ENCODE measurements around the gene PPCS.
A peak's percentile ranks its signal among the peaks of the same experiment; 100 is the strongest.
"Not testable (repeated sequence)": the region's sequence is repeated elsewhere in the genome, so short reads cannot be mapped to it uniquely, and the experiment has no call there.

The PPCS gene

DNA sequence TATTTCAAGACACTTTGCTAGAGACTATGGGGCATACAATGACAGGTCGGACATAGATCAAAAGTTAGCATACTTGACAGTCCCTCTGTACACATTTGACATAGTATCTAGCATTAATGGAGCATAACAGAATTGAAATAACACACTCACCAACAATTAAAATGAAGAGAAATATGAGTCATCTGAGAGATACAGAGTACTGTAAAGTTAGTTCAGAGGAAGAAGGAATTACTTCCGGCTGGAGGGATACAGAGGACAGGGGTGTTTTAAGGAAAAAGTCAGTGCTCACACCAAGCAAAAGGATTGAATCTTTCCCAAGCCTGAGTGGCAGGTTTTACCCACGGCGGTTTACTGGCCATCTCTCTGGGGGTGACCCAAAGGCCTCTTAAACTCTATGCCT, 3.0 kb upstream of the PPCS start:
- no peak for DNase-seq (ENCODE audit: low read depth in 2 of 2)

DNA sequence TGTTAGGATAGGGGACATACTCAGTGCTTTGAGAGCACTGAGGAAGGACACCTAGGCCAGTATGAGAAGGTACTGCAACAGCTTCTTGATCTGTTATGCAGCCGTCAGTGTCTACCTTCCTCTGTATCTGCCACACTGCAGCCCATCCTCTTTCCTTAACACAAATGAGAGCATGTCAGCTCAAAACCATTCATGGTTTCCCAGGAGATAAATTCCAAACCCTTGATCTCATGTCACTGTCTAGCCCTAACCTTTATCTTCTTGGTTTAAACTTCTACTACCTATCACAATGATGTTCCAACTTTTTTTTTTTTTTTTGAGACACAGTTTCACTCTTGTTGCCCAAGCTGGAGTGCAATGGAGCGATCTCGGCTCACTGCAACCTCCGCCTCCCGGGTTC, 1.9 kb upstream of the PPCS start:
- DNase-seq (ENCODE audit: low read depth in 2 of 2): no peak

DNA sequence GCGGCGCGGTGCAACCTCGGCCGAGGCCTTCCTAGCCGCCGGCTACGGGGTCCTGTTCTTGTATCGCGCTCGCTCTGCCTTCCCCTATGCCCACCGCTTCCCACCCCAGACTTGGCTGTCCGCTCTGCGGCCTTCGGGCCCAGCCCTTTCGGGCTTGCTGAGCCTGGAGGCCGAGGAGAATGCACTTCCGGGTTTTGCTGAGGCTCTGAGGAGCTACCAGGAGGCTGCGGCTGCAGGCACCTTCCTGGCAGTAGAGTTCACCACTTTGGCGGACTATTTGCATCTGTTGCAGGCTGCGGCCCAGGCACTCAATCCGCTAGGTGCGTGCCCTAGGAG, 379 bp downstream of the PPCS start:
- DNase-seq (ENCODE audit: low read depth in 2 of 2): peak in 1 of 2 donors; percentile 38

DNA sequence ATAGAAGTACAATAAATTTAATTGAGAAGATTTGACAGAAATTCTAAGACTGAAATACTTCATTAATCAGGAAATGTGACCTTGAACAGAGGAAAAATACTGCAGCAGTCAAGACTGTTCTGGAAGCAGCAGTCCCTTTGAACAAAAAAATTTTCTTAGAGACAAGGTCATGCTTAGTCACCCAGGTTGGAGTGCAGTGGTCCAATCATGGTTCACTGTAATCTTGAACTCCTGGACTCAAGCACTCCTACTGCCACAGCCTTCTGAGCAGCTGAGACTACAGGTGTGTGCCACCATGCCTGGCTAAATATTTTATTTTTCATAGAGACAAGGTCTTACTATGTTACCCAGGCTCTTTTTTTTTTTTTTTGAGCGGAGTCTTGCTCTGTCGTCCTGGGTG, 4.9 kb downstream of the PPCS start:
- no peak for DNase-seq (ENCODE audit: low read depth in 2 of 2)

DNA sequence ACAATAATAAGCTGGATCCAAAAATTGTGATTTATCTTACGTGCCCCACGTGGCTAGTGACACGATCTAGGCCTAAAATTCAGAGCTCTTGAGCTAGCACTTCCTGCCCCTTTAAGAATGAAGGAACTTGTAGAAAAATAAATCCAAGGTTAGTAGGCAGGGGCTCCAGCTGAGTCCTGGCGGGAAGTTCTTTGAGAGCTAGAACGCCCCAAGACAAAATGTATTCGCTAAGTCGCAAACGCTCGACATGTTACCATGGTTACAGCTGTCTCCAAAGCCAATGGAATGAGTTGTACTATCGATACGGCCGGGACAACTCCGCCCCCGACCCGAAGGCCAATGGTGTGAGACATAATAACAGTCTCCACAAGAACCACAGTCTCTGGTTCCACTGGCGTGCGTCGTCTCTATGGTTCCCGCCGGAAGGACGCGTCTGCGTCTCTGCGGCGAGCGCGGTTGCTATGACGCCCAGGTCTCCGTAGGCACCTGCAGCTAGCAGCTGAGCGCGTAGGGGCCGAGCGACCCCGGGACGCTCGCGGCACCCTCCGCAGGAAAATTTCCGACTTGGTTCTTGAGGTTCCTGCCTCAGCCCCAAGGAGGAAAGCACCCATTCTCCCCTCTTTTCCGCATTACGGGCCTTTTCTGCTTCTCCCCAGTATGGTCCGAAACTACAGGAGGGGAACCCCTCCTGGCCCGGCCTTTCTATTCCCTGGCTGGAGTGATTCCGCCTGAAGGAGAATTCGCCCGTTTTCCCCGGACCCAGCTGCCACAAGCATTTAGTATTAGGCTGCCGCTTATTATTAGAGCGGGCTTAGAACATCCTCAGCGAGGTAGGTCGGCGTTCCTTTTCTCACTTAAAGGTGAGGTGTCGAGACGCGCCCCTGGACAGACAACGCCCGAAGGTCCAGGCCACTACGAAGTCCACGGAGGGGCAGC, 6.8 kb downstream of the PPCS start, which contains the start of gene CCDC30:
TSS of gene CCDC30 (plus strand) at position 459 of the 936 bp plus-strand sequence. CDS start 17,266 bp downstream, outside the sequence.
- DNase-seq (ENCODE audit: low read depth in 2 of 2): peak; percentile 91

DNA sequence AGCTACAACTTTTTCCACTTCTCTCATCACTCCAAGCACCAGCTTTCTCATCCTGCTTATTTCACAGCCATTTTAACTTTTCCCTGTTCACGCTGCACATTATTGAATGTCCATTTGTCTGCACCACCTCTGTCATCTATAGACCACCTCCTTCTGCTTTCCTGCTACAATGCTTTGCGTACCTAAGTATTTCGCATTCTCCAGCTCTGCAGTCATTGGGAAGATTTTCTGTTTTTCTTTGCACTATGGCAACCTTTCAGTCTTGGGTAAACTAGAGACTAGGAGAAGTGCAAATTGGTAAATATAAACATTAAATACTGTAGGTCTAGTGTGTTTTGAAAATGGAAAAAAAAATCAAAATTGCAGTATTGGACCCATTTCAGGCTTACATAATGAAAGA, 7.6 kb downstream of the PPCS start:
- no peak for DNase-seq (ENCODE audit: low read depth in 2 of 2)

DNA sequence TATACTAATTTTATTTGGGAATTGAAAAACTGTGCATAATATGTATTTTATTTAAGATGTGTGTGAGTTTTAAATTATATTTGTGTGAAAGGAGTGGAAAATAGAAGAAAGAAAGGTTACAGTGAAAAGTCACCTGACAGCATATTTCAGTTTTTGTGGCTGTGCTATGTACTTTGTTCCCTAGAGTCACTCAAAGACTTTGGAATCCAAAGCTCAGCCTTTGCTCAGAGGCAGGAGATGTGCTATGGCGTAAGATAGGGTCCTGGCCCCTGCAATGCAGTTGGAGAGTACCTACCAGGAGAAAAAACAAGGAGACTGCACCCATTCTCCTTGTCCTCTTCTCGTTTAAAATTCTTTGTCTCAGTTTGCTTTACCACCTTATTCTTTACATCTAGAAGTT, 9.7 kb downstream of the PPCS start:
- no peak for DNase-seq (ENCODE audit: low read depth in 2 of 2)

DNA sequence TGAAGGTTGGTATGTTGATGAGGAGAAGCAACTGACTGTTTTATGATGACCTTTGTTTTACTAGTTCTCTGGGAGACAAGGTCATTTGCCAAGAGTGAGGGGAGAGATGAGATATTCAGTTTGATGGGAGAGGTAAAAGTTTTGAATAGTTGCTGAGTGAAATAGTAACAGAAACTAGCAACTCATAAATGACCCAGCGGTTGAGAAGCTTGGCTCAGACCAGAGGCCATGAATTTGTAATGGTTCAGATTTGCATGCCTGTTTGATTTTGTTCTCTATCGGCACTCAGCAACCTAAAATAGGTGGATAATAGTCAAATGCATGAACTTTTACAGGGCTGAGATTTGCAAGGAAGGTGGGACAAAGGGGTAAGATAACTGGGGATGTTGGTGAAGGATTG, 13.4 kb downstream of the PPCS start:
- no peak for DNase-seq (ENCODE audit: low read depth in 2 of 2)

DNA sequence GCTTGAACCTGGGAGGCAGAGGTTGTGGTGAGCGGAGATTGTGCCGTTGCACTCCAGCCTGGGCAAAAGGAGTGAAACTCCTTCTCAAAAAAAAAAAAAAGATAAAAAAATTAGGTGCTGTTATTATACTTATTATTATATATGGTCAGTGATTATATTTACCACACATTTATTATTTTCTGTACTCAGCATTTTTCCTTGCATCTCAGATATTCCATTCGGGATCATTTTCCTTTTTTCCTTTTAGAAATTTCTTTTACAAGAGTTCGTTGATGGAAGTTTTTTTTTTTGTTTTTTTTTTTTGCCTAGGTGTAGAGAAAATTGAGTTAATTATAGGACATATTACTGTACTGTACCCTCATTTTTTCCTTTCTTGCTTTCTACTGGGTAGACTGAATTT, 20.3 kb downstream of the PPCS start:
- DNase-seq (ENCODE audit: low read depth in 2 of 2): no peak

DNA sequence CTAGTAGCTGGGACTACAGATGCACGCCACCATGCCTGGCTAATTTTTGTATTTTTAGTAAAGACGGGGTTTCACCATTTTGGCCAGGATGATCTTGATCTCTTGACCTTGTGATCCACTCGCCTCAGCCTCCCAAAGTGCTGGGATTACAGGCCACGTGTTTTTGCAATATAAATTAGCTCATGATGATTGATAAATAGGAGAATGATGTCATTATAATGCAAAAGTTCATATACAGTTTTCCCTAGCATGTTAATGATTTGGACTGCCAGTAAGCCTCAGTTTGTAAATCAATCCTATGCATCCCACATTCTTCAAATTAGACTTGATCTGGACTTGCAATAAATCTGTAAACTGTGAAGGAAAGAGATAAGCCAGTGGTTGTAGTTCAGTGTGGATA, 21.0 kb downstream of the PPCS start:
- not testable (repeated sequence) for DNase-seq (ENCODE audit: low read depth in 2 of 2)

DNA sequence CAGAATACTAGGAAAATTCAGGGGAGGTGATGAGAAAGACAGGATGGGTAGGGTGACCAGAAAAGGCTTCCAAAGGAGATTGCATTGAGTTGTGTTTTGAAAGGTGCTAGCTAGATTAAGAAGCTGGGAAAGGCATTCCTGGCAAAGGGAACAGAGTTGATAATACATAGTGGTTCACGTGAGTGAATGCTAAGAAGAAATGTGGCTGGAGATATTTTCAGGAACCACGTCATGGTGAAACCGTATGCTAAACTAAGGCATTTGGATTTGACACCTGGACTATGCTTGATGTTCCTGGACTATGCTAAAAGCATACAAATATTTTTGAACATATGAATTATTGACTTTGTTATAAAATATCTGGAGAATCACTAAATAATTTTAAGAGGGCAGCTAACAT, 21.4 kb downstream of the PPCS start:
- no peak for DNase-seq (ENCODE audit: low read depth in 2 of 2)

DNA sequence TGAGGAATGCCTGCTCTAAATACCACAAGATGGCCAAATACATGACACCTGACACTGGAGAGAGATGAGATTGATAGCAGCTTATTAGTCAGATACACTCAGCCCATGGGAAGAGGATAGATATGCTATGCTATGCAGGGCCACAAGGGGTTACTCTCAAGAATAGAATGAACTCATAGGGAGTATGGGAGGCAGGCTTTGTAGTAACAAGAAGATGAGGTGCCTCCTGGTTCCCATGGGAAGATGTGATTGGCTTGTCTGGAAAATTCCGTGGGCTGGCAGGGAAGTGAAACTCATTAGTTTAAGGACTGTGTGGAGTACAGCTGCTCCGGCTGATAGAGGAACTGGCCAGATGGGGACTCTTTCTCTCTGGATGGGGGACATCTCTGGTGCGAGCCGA, 23.3 kb downstream of the PPCS start:
- DNase-seq (ENCODE audit: low read depth in 2 of 2): no peak

DNA sequence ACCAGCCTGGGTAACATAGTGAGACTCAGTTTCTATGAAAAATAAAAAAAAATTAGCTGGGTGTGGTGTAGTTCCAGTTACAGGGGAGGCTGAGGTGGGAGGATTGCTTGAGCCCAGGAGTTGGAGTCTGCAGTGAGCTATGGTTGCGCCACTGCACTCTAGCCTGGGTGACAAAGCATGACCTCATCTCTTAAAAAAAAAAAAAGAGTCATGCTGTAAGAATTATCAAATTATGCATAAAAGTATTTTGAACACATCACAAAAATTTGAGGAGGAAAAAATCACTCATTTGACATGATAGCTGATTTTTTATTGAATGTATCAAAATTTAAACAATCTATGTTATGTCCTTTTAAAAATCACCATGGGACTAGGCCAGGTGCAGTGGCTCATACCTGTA, 24.6 kb downstream of the PPCS start:
- DNase-seq (ENCODE audit: low read depth in 2 of 2): no peak

DNA sequence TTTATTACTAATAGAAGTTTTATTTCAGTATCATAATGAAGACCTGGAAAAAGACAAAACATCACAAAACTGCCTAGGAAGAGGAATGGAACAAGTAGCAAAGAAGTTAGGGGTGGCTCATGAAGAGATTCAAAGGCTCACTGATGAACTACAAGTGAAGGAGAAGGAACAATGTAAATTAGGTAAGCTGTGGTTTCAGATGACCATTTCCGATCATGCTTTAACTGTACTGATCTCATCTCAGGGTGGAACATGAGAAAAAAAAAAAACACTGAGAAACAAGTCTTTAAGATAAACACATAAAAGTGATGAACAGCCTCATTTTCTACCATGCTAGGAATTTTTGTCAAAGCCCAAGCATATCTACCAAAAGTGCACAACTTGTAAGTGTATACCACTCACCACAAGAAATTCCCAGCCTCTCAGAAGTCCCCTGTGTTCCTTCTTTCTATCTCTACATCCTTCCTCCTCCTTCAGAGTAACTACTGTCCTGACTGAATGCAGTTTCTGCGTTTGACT, 26.4 kb downstream of the PPCS start:
- DNase-seq (ENCODE audit: low read depth in 2 of 2): no peak

DNA sequence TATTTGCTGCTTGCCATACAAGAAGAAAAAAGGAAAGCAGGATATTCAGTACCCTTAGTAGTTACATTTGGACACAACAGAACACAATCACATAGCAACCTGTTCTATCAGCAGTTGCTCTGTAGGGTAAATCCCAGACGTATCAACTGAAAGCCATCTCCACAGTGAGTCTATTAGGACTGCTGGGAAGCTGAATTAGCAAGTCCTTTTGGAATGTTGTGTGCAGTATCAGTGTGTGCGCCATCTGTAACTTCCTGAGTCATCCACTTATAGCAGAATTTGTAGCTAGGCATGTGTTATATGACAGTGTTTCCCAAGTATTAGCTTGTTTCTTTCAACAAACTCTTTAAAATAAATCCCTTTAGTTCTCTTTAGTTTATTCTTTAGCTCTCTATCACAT, 28.0 kb downstream of the PPCS start:
- DNase-seq (ENCODE audit: low read depth in 2 of 2): no peak

DNA sequence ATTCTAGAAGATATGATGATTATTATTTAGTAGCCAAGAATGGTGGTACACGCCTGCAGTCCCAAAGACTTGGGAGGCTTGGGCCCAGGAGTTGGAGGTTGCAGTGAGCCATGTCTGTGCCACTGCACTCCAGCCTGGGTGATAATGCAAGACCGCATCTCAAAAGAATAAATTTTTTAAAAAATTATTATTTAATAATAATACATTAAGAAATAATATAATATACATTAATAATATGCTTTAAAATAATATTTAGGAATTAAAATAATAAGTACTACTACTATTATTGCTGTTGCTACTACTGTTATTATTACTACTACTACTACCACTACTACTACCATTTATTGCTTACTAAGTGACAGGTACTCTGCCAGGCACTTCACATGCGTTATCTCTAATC, 33.9 kb downstream of the PPCS start:
- DNase-seq (ENCODE audit: low read depth in 2 of 2): no peak

DNA sequence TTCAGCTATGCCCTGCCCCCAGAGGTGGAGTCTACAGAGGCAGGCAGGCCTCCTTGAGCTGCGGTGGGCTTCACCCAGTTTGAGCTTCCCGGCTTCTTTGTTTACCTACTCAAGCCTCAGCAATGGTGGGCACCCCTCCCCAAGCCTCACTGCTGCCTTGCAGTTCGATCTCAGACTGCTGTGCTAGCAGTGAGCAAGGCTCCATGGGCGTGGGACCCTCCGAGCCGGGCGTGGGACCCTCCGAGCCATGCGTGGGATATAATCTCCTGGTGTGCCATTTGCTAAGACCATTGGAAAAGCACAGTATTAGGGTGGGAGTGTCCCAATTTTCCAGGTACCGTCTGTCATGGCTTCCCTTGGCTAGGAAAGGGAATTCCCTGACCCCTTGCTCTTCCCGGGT, 45.7 kb downstream of the PPCS start:
- DNase-seq (ENCODE audit: low read depth in 2 of 2): not testable (repeated sequence)

DNA sequence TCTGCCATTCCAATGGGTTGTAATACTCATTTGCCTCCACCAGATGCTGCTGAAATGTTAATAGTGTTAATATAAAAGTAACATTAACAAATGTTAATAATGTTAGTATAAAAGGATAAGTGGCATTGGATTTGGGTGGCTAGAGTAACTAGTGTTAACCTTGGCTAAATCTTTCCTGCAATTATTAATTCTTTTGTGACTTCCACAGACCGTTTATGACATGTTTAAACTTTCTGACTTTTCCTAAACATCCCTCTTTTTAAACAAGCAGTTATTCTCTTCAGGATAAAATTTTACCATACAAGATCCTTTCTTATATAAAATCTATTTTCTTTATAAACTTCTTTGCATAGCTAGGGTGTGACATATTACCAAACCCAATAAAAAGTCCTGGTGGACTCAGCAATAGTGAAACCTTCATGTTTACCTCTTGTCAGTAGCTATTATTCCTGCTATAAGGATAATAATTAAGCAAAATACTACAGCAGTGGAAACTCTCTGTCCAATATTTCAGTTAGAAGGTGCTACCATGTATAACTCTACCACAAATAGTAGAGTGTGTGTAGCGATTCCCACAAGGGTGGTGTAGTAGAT, 48.3 kb downstream of the PPCS start:
- DNase-seq (ENCODE audit: low read depth in 2 of 2): no peak

DNA sequence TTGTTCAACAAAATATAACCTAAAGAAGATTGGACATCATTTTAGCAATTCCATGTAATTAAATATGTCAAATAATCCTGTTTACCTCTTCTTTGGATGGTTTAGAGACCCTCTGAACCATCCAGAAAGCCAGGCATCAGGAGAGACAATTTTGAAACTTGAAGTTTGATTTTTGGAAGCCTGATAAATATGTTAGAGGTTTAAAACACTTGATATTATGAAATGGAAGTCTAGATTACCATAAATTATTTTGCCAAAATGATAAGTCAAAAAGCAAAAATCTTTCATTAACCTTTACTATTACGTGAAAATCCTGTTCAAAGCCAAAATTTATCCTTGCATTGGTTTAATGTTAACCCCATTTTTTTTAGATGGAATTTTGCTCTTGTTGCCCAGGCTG, 50.2 kb downstream of the PPCS start:
- DNase-seq (ENCODE audit: low read depth in 2 of 2): no peak

All from activated CD4-positive, alpha-beta T cell treated with anti-CD3 and anti-CD28 coated beads for 24 hours (primary cell).